ENCODE measurements around the gene TENM3.

Gene TENM3

GRCh38 chr4:182272151-182272550 lies 28.9 kb downstream of the TENM3 start:
- Histone ChIP-seq H3K4me1 (peaks cover 9% of the 10 kb centered on the region), H3K4me3 (no peak overlapping the region), H3K27me3 (ENCODE audit: low read depth) (no peaks in the 10 kb centered on the region), H3K36me3 (replicated peaks) (no peaks in the 10 kb centered on the region), H3K9me3 (no peaks in the 10 kb centered on the region; the same call in 1 of the 2 replicates)
- in situ Hi-C loops (cut with MboI; ENCODE audit: low sequenced_read_pairs) = no loop called here
- no peak for DNase-seq (ENCODE audit: low spot score in 2 of 2)

- H3K36me3 ChIP-seq (replicated peaks) = no peaks in the 10 kb centered on the region
- H3K9me3 ChIP-seq = no peaks in the 10 kb centered on the region; the same call in 1 of the 2 replicates
- no peak overlapping the region for H3K4me3 ChIP-seq
- no peak for DNase-seq (ENCODE audit: low spot score in 2 of 2)
- peaks cover 8% of the 10 kb centered on the region; the same call in 1 of the 2 replicates for H3K4me1 ChIP-seq
- in situ Hi-C loops (cut with MboI; ENCODE audit: low sequenced_read_pairs) = no loop called here
- no peaks in the 10 kb centered on the region for H3K27me3 ChIP-seq (ENCODE audit: low read depth)
These were observed 30.2 kb downstream of the TENM3 start for GRCh38 chr4:182273191-182273935.

- no peak for DNase-seq (ENCODE audit: low spot score in 2 of 2)
- H3K9me3 ChIP-seq = no peaks in the 10 kb centered on the region
- in situ Hi-C loops (cut with MboI; ENCODE audit: low sequenced_read_pairs) = no loop called here
- H3K27me3 ChIP-seq (ENCODE audit: low read depth) = no peaks in the 10 kb centered on the region
- no peak overlapping the region for H3K4me3 ChIP-seq
- peaks cover 8% of the 10 kb centered on the region; the same call in 1 of the 2 replicates for H3K4me1 ChIP-seq
- H3K36me3 ChIP-seq (replicated peaks) = no peaks in the 10 kb centered on the region
These were observed 33.3 kb downstream of the TENM3 start for GRCh38 chr4:182276210-182277109.

- H3K9me3 ChIP-seq = no peaks in the 10 kb centered on the region
- no peak for DNase-seq (ENCODE audit: low spot score in 2 of 2)
These were observed 34.2 kb downstream of the TENM3 start for GRCh38 chr4:182277377-182277776.

GRCh38 chr4:182278729-182279128 lies 35.5 kb downstream of the TENM3 start:
- in situ Hi-C loops (cut with MboI; ENCODE audit: low sequenced_read_pairs) = no loop called here
- no peak overlapping the region for H3K4me3 ChIP-seq

More at GRCh38 chr4:182277377-182277776, 34.2 kb downstream of the TENM3 start:
- H3K27me3 ChIP-seq (ENCODE audit: low read depth) = no peaks in the 10 kb centered on the region
- H3K4me3 ChIP-seq = no peak overlapping the region
- in situ Hi-C loops (cut with MboI; ENCODE audit: low sequenced_read_pairs) = no loop called here
- H3K36me3 ChIP-seq (replicated peaks) = no peaks in the 10 kb centered on the region
- peaks cover 8% of the 10 kb centered on the region; the same call in 1 of the 2 replicates for H3K4me1 ChIP-seq

GRCh38 chr4:182280436-182281111 lies 37.4 kb downstream of the TENM3 start:
- no peak for DNase-seq (ENCODE audit: low spot score in 2 of 2)
- Histone ChIP-seq H3K4me3 (no peak overlapping the region), H3K36me3 (replicated peaks) (no peaks in the 10 kb centered on the region), H3K4me1 (peaks cover 8% of the 10 kb centered on the region; the same call in 1 of the 2 replicates), H3K27me3 (ENCODE audit: low read depth) (no peaks in the 10 kb centered on the region), H3K9me3 (no peaks in the 10 kb centered on the region)
- in situ Hi-C loops (cut with MboI; ENCODE audit: low sequenced_read_pairs) = no loop called here

More at GRCh38 chr4:182278729-182279128, 35.5 kb downstream of the TENM3 start:
- Histone ChIP-seq H3K9me3 (no peaks in the 10 kb centered on the region), H3K4me1 (peaks cover 8% of the 10 kb centered on the region; the same call in 1 of the 2 replicates), H3K27me3 (ENCODE audit: low read depth) (no peaks in the 10 kb centered on the region), H3K36me3 (replicated peaks) (no peaks in the 10 kb centered on the region)
- DNase-seq (ENCODE audit: low spot score in 2 of 2) = no peak

GRCh38 chr4:182286035-182286434 lies 42.8 kb downstream of the TENM3 start:
- in situ Hi-C loops (cut with MboI; ENCODE audit: low sequenced_read_pairs) = no loop called here

GRCh38 chr4:182286931-182287330 lies 43.7 kb downstream of the TENM3 start:
- no peak for DNase-seq (ENCODE audit: low spot score in 2 of 2)
- H3K27me3 ChIP-seq (ENCODE audit: low read depth) = no peaks in the 10 kb centered on the region
- in situ Hi-C loops (cut with MboI; ENCODE audit: low sequenced_read_pairs) = no loop called here
- H3K4me1 ChIP-seq = no peaks in the 10 kb centered on the region
- no peak overlapping the region for H3K4me3 ChIP-seq
- no peaks in the 10 kb centered on the region for H3K9me3 ChIP-seq
- no peaks in the 10 kb centered on the region for H3K36me3 ChIP-seq (replicated peaks)

More at GRCh38 chr4:182286035-182286434, 42.8 kb downstream of the TENM3 start:
- no peak for DNase-seq (ENCODE audit: low spot score in 2 of 2)
- no peaks in the 10 kb centered on the region for H3K9me3 ChIP-seq
- H3K4me3 ChIP-seq = no peak overlapping the region
- H3K4me1 ChIP-seq = no peaks in the 10 kb centered on the region
- no peaks in the 10 kb centered on the region for H3K36me3 ChIP-seq (replicated peaks)
- H3K27me3 ChIP-seq (ENCODE audit: low read depth) = no peaks in the 10 kb centered on the region

GRCh38 chr4:182288534-182288933 lies 45.3 kb downstream of the TENM3 start:
- in situ Hi-C loops (cut with MboI; ENCODE audit: low sequenced_read_pairs) = no loop called here
- no peak overlapping the region for H3K4me3 ChIP-seq
- no peak for DNase-seq (ENCODE audit: low spot score in 2 of 2)

GRCh38 chr4:182289809-182290208 lies 46.6 kb downstream of the TENM3 start:
- Histone ChIP-seq H3K27me3 (ENCODE audit: low read depth) (no peaks in the 10 kb centered on the region), H3K9me3 (no peaks in the 10 kb centered on the region), H3K4me3 (no peak overlapping the region), H3K36me3 (replicated peaks) (no peaks in the 10 kb centered on the region), H3K4me1 (peaks cover 6% of the 10 kb centered on the region)
- no peak for DNase-seq (ENCODE audit: low spot score in 2 of 2)
- in situ Hi-C loops (cut with MboI; ENCODE audit: low sequenced_read_pairs) = no loop called here

More at GRCh38 chr4:182288534-182288933, 45.3 kb downstream of the TENM3 start:
- Histone ChIP-seq H3K27me3 (ENCODE audit: low read depth) (no peaks in the 10 kb centered on the region), H3K4me1 (peaks cover under 1% of the 10 kb centered on the region; the same call in 1 of the 2 replicates), H3K36me3 (replicated peaks) (no peaks in the 10 kb centered on the region), H3K9me3 (no peaks in the 10 kb centered on the region)

GRCh38 chr4:182291175-182291574 lies 48.0 kb downstream of the TENM3 start:
- no peaks in the 10 kb centered on the region for H3K27me3 ChIP-seq (ENCODE audit: low read depth)
- H3K4me3 ChIP-seq = no peak overlapping the region
- DNase-seq (ENCODE audit: low spot score in 2 of 2) = no peak
- H3K9me3 ChIP-seq = no peaks in the 10 kb centered on the region
- in situ Hi-C loops (cut with MboI; ENCODE audit: low sequenced_read_pairs) = no loop called here
- H3K36me3 ChIP-seq (replicated peaks) = no peaks in the 10 kb centered on the region
- peaks cover 6% of the 10 kb centered on the region for H3K4me1 ChIP-seq

- H3K4me3 ChIP-seq = no peak overlapping the region
- DNase-seq (ENCODE audit: low spot score in 2 of 2) = no peak
- no peaks in the 10 kb centered on the region for H3K9me3 ChIP-seq
- no peaks in the 10 kb centered on the region for H3K36me3 ChIP-seq (replicated peaks)
- no peaks in the 10 kb centered on the region for H3K27me3 ChIP-seq (ENCODE audit: low read depth)
- peaks cover 6% of the 10 kb centered on the region for H3K4me1 ChIP-seq
- in situ Hi-C loops (cut with MboI; ENCODE audit: low sequenced_read_pairs) = no loop called here
These were observed 48.5 kb downstream of the TENM3 start for GRCh38 chr4:182291597-182292270.

- in situ Hi-C loops (cut with MboI; ENCODE audit: low sequenced_read_pairs) = no loop called here
- H3K4me3 ChIP-seq = no peak overlapping the region
- H3K27me3 ChIP-seq (ENCODE audit: low read depth) = no peaks in the 10 kb centered on the region
These were observed 49.4 kb downstream of the TENM3 start for GRCh38 chr4:182292612-182293011.

More at GRCh38 chr4:182292612-182293011, 49.4 kb downstream of the TENM3 start:
- no peaks in the 10 kb centered on the region for H3K9me3 ChIP-seq
- H3K4me1 ChIP-seq = peaks cover 6% of the 10 kb centered on the region
- no peaks in the 10 kb centered on the region for H3K36me3 ChIP-seq (replicated peaks)
- no peak for DNase-seq (ENCODE audit: low spot score in 2 of 2)
